Measurements from ENCODE around the gene ARHGEF3.

- TF ChIP-seq EZH2phosphoT487 (IDR thresholded peaks at IDR 0.05; ENCODE audit: low read depth, severe bottlenecking, unreplicated experiment) (no peak), EZH2 (IDR thresholded peaks at IDR 0.05; ENCODE audit: borderline replicate concordance) (no peak), CTCF (IDR thresholded peaks at IDR 0.05; ENCODE audit: poor library complexity) (no peak)
Observed at GRCh38 chr3:56711344-56711743, 90.4 kb downstream of the ARHGEF3 start.
